Measurements from ENCODE around the gene CDCA8. TPM values are rescaled to one million over a fixed set of nuclear protein-coding genes. Genes with fewer than 3 reads are reported as not detected.

Gene CDCA8
- total and polyA plus RNA-seq, 2 of the 4 experiments (the other 2 are of a cell fraction), result 5.9 to 25.7 TPM

DNA sequence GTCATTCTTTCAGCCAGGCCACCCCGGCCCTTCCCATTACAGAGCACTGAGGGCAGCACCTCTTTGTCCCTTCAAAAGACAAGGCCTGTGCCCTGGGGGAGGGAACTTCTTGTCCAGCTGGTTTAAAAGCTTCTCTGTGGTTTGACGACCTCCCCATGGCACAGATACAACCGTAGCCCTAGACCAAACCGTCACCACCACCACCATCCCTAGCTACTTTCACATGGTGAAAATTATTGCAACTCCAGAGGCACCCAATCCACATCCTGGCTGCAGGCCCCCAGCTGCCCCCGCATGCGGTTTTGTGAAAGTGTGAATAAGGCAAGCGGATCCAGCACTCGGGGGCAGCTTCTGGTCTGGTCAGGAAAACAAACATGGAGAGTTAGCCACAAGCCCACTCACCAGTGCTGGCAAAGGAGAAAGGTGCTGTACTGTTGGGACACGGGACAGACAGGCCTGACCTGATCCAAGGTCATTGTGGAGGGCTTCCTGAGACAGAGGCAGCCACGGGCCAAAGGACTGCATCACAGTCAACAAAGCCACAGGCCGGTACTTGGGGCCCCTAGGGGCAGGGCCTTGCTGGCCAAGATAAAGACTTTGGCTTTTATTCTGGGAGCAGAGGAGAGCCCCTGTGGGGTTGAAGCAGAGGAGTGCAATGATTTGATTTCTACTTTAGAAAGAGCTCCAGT lies 31.2 kb downstream of the CDCA8 start:
- no peaks in the 10 kb centered on the region for H3K9me1 ChIP-seq (ENCODE audit: insufficient read depth, low read length)
- no peaks in the 10 kb centered on the region for H3K9me3 ChIP-seq (ENCODE audit: control insufficient read depth, insufficient read depth, low read length)
- H2BK120ac ChIP-seq (ENCODE audit: low read depth, low read length), result no peak overlapping the region
- peaks cover 35% of the 10 kb centered on the region for H3K27me3 ChIP-seq (ENCODE audit: control insufficient read depth, insufficient read depth, low read length)
- H4K8ac ChIP-seq (ENCODE audit: low read depth in 2 of 2, low read length in 2 of 2), result no peak overlapping the region
- POLR2A ChIA-PET (ENCODE audit: unreplicated experiment), result no interaction called here
- CTCF ChIA-PET, result no interaction called here
- no peak overlapping the region for H4K91ac ChIP-seq (ENCODE audit: insufficient read depth, low read depth, low read length)
- H2AK5ac ChIP-seq (ENCODE audit: low read depth, low read length), result no peak overlapping the region
- WGBS, 2 experiments (ENCODE audit: extremely low coverage in 2 of 2, insufficient read length in 1 of 2), result 45% methylated on average over 3 of the region's 11 CpGs; no CpG with 5 or more reads in 1 of the 2 experiments
- H3K36me3 ChIP-seq (ENCODE audit: control insufficient read depth, insufficient read depth, low read length), result no peaks in the 10 kb centered on the region
- no peak overlapping the region for H3K14ac ChIP-seq (replicated peaks; ENCODE audit: low read depth, low read length)
- H3K27ac ChIP-seq (ENCODE audit: insufficient read depth, low read length), result no peak overlapping the region
- H3K4ac ChIP-seq (ENCODE audit: low read depth, low read length), result no peak overlapping the region
- no peak overlapping the region for H2BK15ac ChIP-seq (ENCODE audit: low read depth, low read length)
- TF ChIP-seq POLR2A (IDR thresholded peaks at IDR 0.05; ENCODE audit: low read depth, low read length) (no peak), ELK1 (IDR thresholded peaks at IDR 0.05; ENCODE audit: borderline replicate concordance, low read depth, low read length) (no peak), USF2 (IDR thresholded peaks at IDR 0.05; ENCODE audit: low read depth, low read length) (no peak), NFE2L2 (IDR thresholded peaks at IDR 0.05; ENCODE audit: low read depth, low read length) (no peak), CHD1 (IDR thresholded peaks at IDR 0.05; ENCODE audit: low read depth, low read length) (no peak), BHLHE40 (IDR thresholded peaks at IDR 0.05; ENCODE audit: low read depth, low read length) (no peak), MAFK (IDR thresholded peaks at IDR 0.05; ENCODE audit: low read depth, low read length) (no peak), MAZ (IDR thresholded peaks at IDR 0.05; ENCODE audit: borderline replicate concordance, low read depth, low read length) (no peak), RCOR1 (IDR thresholded peaks at IDR 0.05; ENCODE audit: insufficient replicate concordance, low read length) (no peak), RFX5 (IDR thresholded peaks at IDR 0.05; ENCODE audit: low read depth, low read length) (no peak)
- BruUV-seq (replicated peaks), result no TSS peak
- H3K4me3 ChIP-seq (ENCODE audit: insufficient read depth, low read depth, low read length), result no peak overlapping the region
- intact Hi-C loops (cut with micrococcal nuclease), result no loop called here
- no peak overlapping the region for H3K56ac ChIP-seq (ENCODE audit: extremely low read depth, insufficient read depth, low read length)
- H3K9ac ChIP-seq (ENCODE audit: low read depth, low read length), result no peak overlapping the region
- H2BK5ac ChIP-seq (ENCODE audit: low read depth, low read length, poor library complexity, severe bottlenecking), result no peak overlapping the region
- no peak overlapping the region for H2BK20ac ChIP-seq (ENCODE audit: low read depth, low read length)
- dilution Hi-C loops (cut with HindIII; ENCODE audit: low sequenced_read_pairs, unreplicated experiment), result no loop called here
- H2AK9ac ChIP-seq (replicated peaks; ENCODE audit: low read depth, low read length, poor library complexity), result peak overlapping the region; percentile 13
- H2AFZ ChIP-seq (replicated peaks; ENCODE audit: low read length, poor library complexity), result no peak overlapping the region
- no peak for ATAC-seq (ENCODE audit: low read depth)
- no peaks in the 10 kb centered on the region; the same call in 1 of the 2 replicates for H4K20me1 ChIP-seq (ENCODE audit: insufficient read depth, low read length)
- H3K79me1 ChIP-seq (ENCODE audit: low read depth in 1 of 2, low read length in 2 of 2), result no peaks in the 10 kb centered on the region
- no peak overlapping the region for H3K23ac ChIP-seq (ENCODE audit: low read depth, low read length)
- H4K5ac ChIP-seq (ENCODE audit: low read depth, low read length), result no peak overlapping the region
- no peak overlapping the region for H3K4me2 ChIP-seq (ENCODE audit: low read depth, low read length)
- in situ Hi-C loops (cut with MboI; ENCODE audit: low sequenced_read_pairs), result no loop called here
- DNase-seq, result no peak
- H3K4me1 ChIP-seq (ENCODE audit: control insufficient read depth, insufficient read depth, low read length), result no peaks in the 10 kb centered on the region
- H3K18ac ChIP-seq (ENCODE audit: low read depth, low read length), result no peak overlapping the region

All from IMR-90 (cell line).